Liver (tissue), 9 donors: ENCODE data around the gene CNTN5. TPM values are rescaled to one million over a fixed set of nuclear protein-coding genes. Genes with fewer than 3 reads are reported as not detected.

Experiments
- DNase-seq: peaks from one replicate; pipeline ENCODE4 v3.0.0-alpha.2; 2017; ENCODE audit warnings: low spot score
- H3K27ac ChIP-seq, 2 donors: one replicate each; pipeline ENCODE4 v1.7.0; 2013; ENCODE audit warnings: inconsistent platforms in 2 of 2, low read length in 2 of 2, control low read depth in 1 of 2, low read depth in 1 of 2, mild to moderate bottlenecking in 1 of 2
- H3K27me3 ChIP-seq, 4 donors: one replicate each; pipeline versions ENCODE4 v1.6.1 to v1.7.0; 2013; ENCODE audit warnings: low read length in 3 of 4, inconsistent platforms in 1 of 4, mild to moderate bottlenecking in 1 of 4, moderate library complexity in 1 of 4; ENCODE audit not compliant: control insufficient read depth in 4 of 4, insufficient read depth in 4 of 4
- H3K36me3 ChIP-seq, 4 donors: one replicate each; pipeline versions ENCODE4 v1.6.1 to v1.7.0; 2013; ENCODE audit warnings: low read length in 3 of 4, mild to moderate bottlenecking in 3 of 4, low read depth in 1 of 4, moderate library complexity in 1 of 4; ENCODE audit not compliant: control insufficient read depth in 4 of 4, insufficient read depth in 3 of 4
- H3K4me1 ChIP-seq, 4 donors: one replicate each; pipeline versions ENCODE4 v1.6.1 to v1.7.0; 2013; ENCODE audit warnings: low read length in 3 of 4, mild to moderate bottlenecking in 3 of 4, moderate library complexity in 1 of 4; ENCODE audit not compliant: control insufficient read depth in 4 of 4, insufficient read depth in 4 of 4
- H3K4me3 ChIP-seq, 3 donors: one replicate each; pipeline versions ENCODE4 v1.6.1 to v1.7.0; 2013; ENCODE audit warnings: low read length in 3 of 3, control low read depth in 1 of 3, low read depth in 1 of 3, mild to moderate bottlenecking in 1 of 3
- H3K9ac ChIP-seq, 2 donors: one replicate each; pipeline ENCODE4 v1.7.0; 2013; ENCODE audit warnings: low read length in 2 of 2, mild to moderate bottlenecking in 2 of 2, moderate library complexity in 2 of 2, control low read depth in 1 of 2, low read depth in 1 of 2
- H3K9me3 ChIP-seq, 4 donors: one replicate each; pipeline versions ENCODE4 v1.6.1 to v1.7.0; 2013; ENCODE audit warnings: low read length in 3 of 4; ENCODE audit not compliant: control insufficient read depth in 4 of 4
- ATF3 ChIP-seq: IDR thresholded peaks from 2 replicates; pipeline ENCODE4 v1.6.1; 2016; ENCODE audit warnings: antibody characterized with exemption
- CTCF ChIP-seq: fragments of 150-350 bp; IDR thresholded peaks from 2 replicates; pipeline ENCODE4 v1.5.1; 2017; ENCODE audit warnings: improper control_type of control experiment, low read depth, low read length; ENCODE audit not compliant: missing input control
- EGR1 ChIP-seq, 2 donors: IDR thresholded peaks; 2 replicates each; pipeline ENCODE4 v1.6.1; 2016 to 2018; ENCODE audit warnings: antibody characterized with exemption in 2 of 2, low read depth in 2 of 2
- FOXA1 ChIP-seq: IDR thresholded peaks from 2 replicates; pipeline ENCODE4 v1.6.1; 2016; ENCODE audit warnings: antibody characterized with exemption
- FOXA2 ChIP-seq: IDR thresholded peaks from 2 replicates; pipeline ENCODE4 v1.6.1; 2016; ENCODE audit warnings: antibody characterized with exemption
- GABPA ChIP-seq, 2 donors: IDR thresholded peaks in 1 of 2; conservative IDR thresholded peaks in 1 of 2; 2 replicates each; pipeline ENCODE4 v1.6.1; 2016; ENCODE audit warnings: antibody characterized with exemption in 2 of 2, mild to moderate bottlenecking in 1 of 2, moderate library complexity in 1 of 2
- HNF4A ChIP-seq, 2 donors: conservative IDR thresholded peaks; 2 replicates each; pipeline ENCODE4 v1.6.1; 2016; ENCODE audit warnings: antibody characterized with exemption in 2 of 2, mild to moderate bottlenecking in 2 of 2
- HNF4G ChIP-seq: IDR thresholded peaks from 2 replicates; pipeline ENCODE4 v1.6.1; 2016; ENCODE audit warnings: antibody characterized with exemption
- NR2F2 ChIP-seq: IDR thresholded peaks from 2 replicates; pipeline ENCODE4 v1.6.1; 2016; ENCODE audit warnings: antibody characterized with exemption
- RAD21 ChIP-seq, 2 donors: IDR thresholded peaks; 2 replicates each; pipeline ENCODE4 v1.6.1; 2016; ENCODE audit warnings: antibody characterized with exemption in 2 of 2, mild to moderate bottlenecking in 2 of 2
- REST ChIP-seq: IDR thresholded peaks from 2 replicates; pipeline ENCODE4 v1.6.1; 2016; ENCODE audit warnings: antibody characterized with exemption, mild to moderate bottlenecking
- SP1 ChIP-seq: IDR thresholded peaks from 2 replicates; pipeline ENCODE4 v1.6.1; 2018; ENCODE audit warnings: antibody characterized with exemption, mild to moderate bottlenecking
- WGBS: extraction: QIAGEN DNeasy Blood & Tissue Kit; methylation state at CpG from one replicate; pipeline ENCODE4 v1.1.7; 2013; 5-methylcytosine and 5-hydroxymethylcytosine counted together
- polyA plus RNA-seq, 2 donors: library from polyadenylated mRNA; stranded (reverse) in 1 of 2; unstranded in 1 of 2; fragments of 200-250 nt in 1 of 2; fragments of >200 nt in 1 of 2; fragmentation: Nextera tagmentation in 1 of 2; extraction: Ambion mirVana in 1 of 2; gene quantifications; one replicate each; pipeline versions ENCODE4 v1.2.1 to v1.2.3, GENCODE V29; 2013 to 2015
- total RNA-seq, 2 donors: library from RNA; depleted of rRNA; stranded (reverse); fragments of >200 nt; gene quantifications; one replicate each; pipeline ENCODE4 v1.2.3, GENCODE V29; 2014
- TF ChIP-seq, protein P1 (sequence below): IDR thresholded peaks from 2 replicates; pipeline ENCODE4 v1.6.1; 2016; ENCODE audit warnings: antibody characterized with exemption
- donor health status: healthy.
- donor health status: healthy.
- donor health status: healthy.
- donor health status: healthy.
- donor health status: healthy.

Gene CNTN5
- total and polyA plus RNA-seq, 4 donors = 0.01 to 0.08 (median 0.04) TPM

GRCh38 chr11:99918761-99919160, 898.0 kb downstream of the CNTN5 start:
- Histone ChIP-seq H3K27me3 (no peaks in the 10 kb centered on the region), H3K27ac (no peak overlapping the region), H3K4me1 (no peaks in the 10 kb centered on the region), H3K36me3 (no peaks in the 10 kb centered on the region), H3K4me3 (no peak overlapping the region), H3K9ac (no peak overlapping the region), H3K9me3 (peaks cover 2 to 5% (median 3%) of the 10 kb centered on the region in 4 donors)
- no peak for DNase-seq
- 73% methylated on average over 3 of the region's 3 CpGs for WGBS
- no peak for TF ChIP-seq NR2F2

GRCh38 chr11:99920956-99921355, 900.2 kb downstream of the CNTN5 start:
- no peak for TF ChIP-seq CTCF
- no peak for TF ChIP-seq FOXA1
- no peak for TF ChIP-seq ATF3
- TF ChIP-seq FOXA2 = no peak
- no peak for DNase-seq
- WGBS = 66% methylated on average over 3 of the region's 3 CpGs

DNA sequence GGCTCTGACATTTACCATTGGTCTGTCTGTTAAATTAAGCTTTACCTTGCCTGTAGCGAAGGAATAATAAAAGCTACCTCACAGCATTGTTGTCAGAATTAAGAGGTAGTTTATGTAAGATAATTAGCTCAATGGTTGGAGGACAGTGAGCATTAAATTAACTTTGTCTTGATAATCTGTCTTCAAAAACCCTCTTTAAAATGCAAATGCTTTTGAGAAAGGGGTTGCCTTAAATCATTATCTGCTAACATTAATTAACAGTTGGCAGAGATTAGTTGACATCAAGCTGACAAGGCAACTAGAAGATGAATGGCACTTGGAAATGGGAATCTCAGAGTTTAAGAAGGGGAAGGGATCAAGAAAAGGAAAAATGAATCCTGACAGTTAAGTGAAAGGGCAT, 905.2 kb downstream of the CNTN5 start:
- DNase-seq = no peak

More at GRCh38 chr11:99920956-99921355, 900.2 kb downstream of the CNTN5 start:
- H3K4me1 ChIP-seq = no peaks in the 10 kb centered on the region
- no peak overlapping the region for H3K9ac ChIP-seq
- no peaks in the 10 kb centered on the region for H3K27me3 ChIP-seq
- no peak overlapping the region for H3K27ac ChIP-seq
- H3K4me3 ChIP-seq = no peak overlapping the region
- peaks cover 2 to 5% (median 3%) of the 10 kb centered on the region in 4 donors for H3K9me3 ChIP-seq
- no peaks in the 10 kb centered on the region for H3K36me3 ChIP-seq

More for the DNA sequence above, 905.2 kb downstream of the CNTN5 start:
- Histone ChIP-seq H3K9ac (no peak overlapping the region), H3K4me3 (no peak overlapping the region), H3K27me3 (no peaks in the 10 kb centered on the region), H3K36me3 (no peaks in the 10 kb centered on the region), H3K27ac (no peak overlapping the region), H3K4me1 (no peaks in the 10 kb centered on the region), H3K9me3 (peaks cover 0 to 7% (median 2%) of the 10 kb centered on the region in 4 donors)
- WGBS = 0% methylated on average over 1 of the region's 1 CpG
- TF ChIP-seq HNF4G = no peak
- TF ChIP-seq REST = no peak
- TF ChIP-seq HNF4A (conservative IDR thresholded peaks at IDR 0.05) = no peak
- no peak for TF ChIP-seq NR2F2
- no peak for TF ChIP-seq SP1
- TF ChIP-seq RAD21 (IDR thresholded peaks at IDR 0.05) = no peak
- no peak for TF ChIP-seq ATF3
- TF ChIP-seq GABPA (IDR thresholded peaks at IDR 0.05 in 1 of 2, conservative IDR thresholded peaks at IDR 0.05 in 1 of 2) = no peak
- TF ChIP-seq, protein P1, sequence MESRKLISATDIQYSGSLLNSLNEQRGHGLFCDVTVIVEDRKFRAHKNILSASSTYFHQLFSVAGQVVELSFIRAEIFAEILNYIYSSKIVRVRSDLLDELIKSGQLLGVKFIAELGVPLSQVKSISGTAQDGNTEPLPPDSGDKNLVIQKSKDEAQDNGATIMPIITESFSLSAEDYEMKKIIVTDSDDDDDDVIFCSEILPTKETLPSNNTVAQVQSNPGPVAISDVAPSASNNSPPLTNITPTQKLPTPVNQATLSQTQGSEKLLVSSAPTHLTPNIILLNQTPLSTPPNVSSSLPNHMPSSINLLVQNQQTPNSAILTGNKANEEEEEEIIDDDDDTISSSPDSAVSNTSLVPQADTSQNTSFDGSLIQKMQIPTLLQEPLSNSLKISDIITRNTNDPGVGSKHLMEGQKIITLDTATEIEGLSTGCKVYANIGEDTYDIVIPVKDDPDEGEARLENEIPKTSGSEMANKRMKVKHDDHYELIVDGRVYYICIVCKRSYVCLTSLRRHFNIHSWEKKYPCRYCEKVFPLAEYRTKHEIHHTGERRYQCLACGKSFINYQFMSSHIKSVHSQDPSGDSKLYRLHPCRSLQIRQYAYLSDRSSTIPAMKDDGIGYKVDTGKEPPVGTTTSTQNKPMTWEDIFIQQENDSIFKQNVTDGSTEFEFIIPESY = no peak
- no peak for TF ChIP-seq EGR1 (IDR thresholded peaks at IDR 0.05; ENCODE audit: low read depth in 2 of 2)
- TF ChIP-seq FOXA2 = no peak
